ENCODE results near the gene OPRL1. TPM values are rescaled to one million over a fixed set of nuclear protein-coding genes. Genes with fewer than 3 reads are reported as not detected.

OPRL1 gene
- total and polyA plus RNA-seq, 2 of the 8 experiments (the other 6 are each of a cell fraction or from before 2014, with no cell fraction given) = 0.63 to 0.98 TPM

DNA sequence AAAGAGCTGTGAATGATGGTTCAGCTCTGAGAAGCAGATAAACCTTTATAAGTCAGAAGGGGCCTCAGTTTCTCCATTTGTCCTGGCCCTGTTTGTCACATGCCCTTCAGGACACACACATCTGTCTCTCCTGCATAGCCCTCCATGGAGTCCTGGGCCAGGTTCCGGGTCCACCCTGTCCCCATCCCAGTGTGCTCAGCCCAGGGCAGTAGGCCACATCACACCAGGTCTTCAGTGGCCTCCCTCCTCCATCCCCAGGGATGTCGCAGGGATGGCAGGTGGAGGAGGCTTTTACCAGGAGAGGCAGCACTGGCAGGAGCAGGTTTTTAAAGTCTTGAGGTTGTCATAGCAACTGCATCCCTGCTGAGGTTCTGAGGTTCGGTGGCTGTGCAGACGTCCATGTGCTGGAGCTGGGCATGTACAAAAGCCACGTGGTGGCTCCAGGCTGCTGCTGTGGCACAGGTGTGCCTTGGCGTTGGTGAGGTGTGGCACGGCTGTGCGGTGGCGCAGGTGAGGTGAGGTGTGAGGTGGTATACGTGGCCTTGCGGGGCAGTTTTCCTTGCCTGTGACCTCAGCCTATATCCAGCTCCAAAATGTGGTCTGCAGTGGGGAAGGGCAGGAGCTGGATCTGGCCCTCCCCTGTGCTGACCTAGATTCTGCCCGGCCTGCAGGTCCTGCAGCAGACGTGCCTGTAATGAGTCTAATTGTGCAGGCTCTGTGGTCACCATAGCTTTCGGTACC is 35.5 kb downstream of the OPRL1 start:
- Histone ChIP-seq H4K91ac (replicated peaks; ENCODE audit: insufficient read length, low read length) (no peak overlapping the region), H4K8ac (ENCODE audit: extremely low read depth, insufficient read depth, low read length) (no peak overlapping the region), H3K56ac (replicated peaks; ENCODE audit: insufficient read length, low read depth, low read length) (no peak overlapping the region), H2BK20ac (ENCODE audit: low read length) (no peak overlapping the region), H3K4me1 (replicated peaks in 1 of 4; ENCODE audit: control insufficient read depth in 3 of 4, insufficient read depth in 4 of 4, low read length in 3 of 4) (no peaks in the 10 kb centered on the region; a peak in 2 of 7 replicates), H3K4me2 (ENCODE audit: insufficient read depth in 1 of 2, low read depth in 2 of 2, low read length in 2 of 2) (no peak overlapping the region), H2AFZ (ENCODE audit: low read length) (no peak overlapping the region), H3K9me3 (ENCODE audit: insufficient read depth in 2 of 2, low read depth in 1 of 2, low read length in 1 of 2) (no peaks in the 10 kb centered on the region), H2BK15ac (ENCODE audit: low read length) (no peak overlapping the region), H3K36me3 (ENCODE audit: control insufficient read depth in 2 of 4, insufficient read depth in 4 of 4, low read length in 3 of 4) (no peaks in the 10 kb centered on the region), H4K20me1 (replicated peaks in 1 of 2; ENCODE audit: control insufficient read depth in 1 of 2, insufficient read depth in 2 of 2, low read length in 2 of 2) (peaks cover 0 to 2% of the 10 kb centered on the region in 2 experiments), H2BK120ac (replicated peaks; ENCODE audit: low read depth, low read length) (no peak overlapping the region), H3K23ac (ENCODE audit: insufficient read length) (no peak overlapping the region), H2AK5ac (ENCODE audit: low read depth, low read length) (no peak overlapping the region), H3K23me2 (ENCODE audit: low read depth, low read length) (no peaks in the 10 kb centered on the region), H3K4me3 (ENCODE audit: extremely low read depth in 1 of 4, insufficient read depth in 2 of 4, low read depth in 3 of 4, low read length in 4 of 4) (no peak overlapping the region), H3K9ac (replicated peaks in 1 of 4; ENCODE audit: extremely low read depth in 1 of 4, low read depth in 3 of 4, low read length in 3 of 4) (0 out of 7 replicates have a peak overlapping the region, but pooled peaks of 1 of the 4 experiments have one; percentile 13), H3K27ac (ENCODE audit: low read depth, low read length) (no peak overlapping the region), H2BK12ac (ENCODE audit: low read depth, low read length) (no peak overlapping the region), H3K79me1 (ENCODE audit: low read depth, low read length) (no peaks in the 10 kb centered on the region), H3K4ac (replicated peaks; ENCODE audit: insufficient read length, low read depth, low read length) (no peak overlapping the region), H4K5ac (ENCODE audit: insufficient read length, low read depth, low read length) (no peak overlapping the region), H3K18ac (ENCODE audit: extremely low read depth, low read length) (no peak overlapping the region), H2BK5ac (ENCODE audit: low read depth, low read length) (no peak overlapping the region), H3K14ac (ENCODE audit: insufficient read length) (no peak overlapping the region), H3K27me3 (replicated peaks in 1 of 4; ENCODE audit: control insufficient read depth in 3 of 4, extremely low read depth in 1 of 4, insufficient read depth in 3 of 4, low read length in 3 of 4) (no peaks in the 10 kb centered on the region), H3K79me2 (ENCODE audit: control insufficient read depth in 1 of 2, insufficient read depth in 2 of 2, low read length in 2 of 2) (no peaks in the 10 kb centered on the region)
- DNase-seq (ENCODE audit: low read depth in 1 of 2, low spot score in 2 of 2) (peak in 1 of 2 experiments; percentile 45), FAIRE-seq (no peak)
- CTCF ChIA-PET (ENCODE audit: partially characterized antibody) = interaction anchor here (1.0 to 10.1 kb wide), 12 partner anchors 9 to 170 kb away, joined by 3 to 144 read pairs (median 4); partner anchors contain the start of genes LKAAEAR1, OPRL1, PRPF6 and RGS19
- POLR2A ChIA-PET (ENCODE audit: partially characterized antibody) = interaction anchor here (0.6 kb wide), 1 partner anchor 114 kb away, joined by 4 read pairs; no protein-coding TSS in a partner anchor
- 83% methylated on average over 14 of the region's 14 CpGs; no CpG with 5 or more reads in 1 of the 2 experiments for WGBS, 2 experiments (ENCODE audit: extremely low coverage in 1 of 2, insufficient coverage in 1 of 2, insufficient read length in 1 of 2, insufficient replicate concordance in 2 of 2, low coverage in 1 of 2, low lambda C conversion rate in 2 of 2, missing lambda C conversion rate in 1 of 2)
- TF ChIP-seq CHD1 (IDR thresholded peaks at IDR 0.05; ENCODE audit: low read depth, low read length) (no peak), BACH1 (IDR thresholded peaks at IDR 0.05; ENCODE audit: low read length) (no peak), EP300 (IDR thresholded peaks at IDR 0.05; ENCODE audit: borderline replicate concordance in 1 of 2, low read depth in 2 of 2, low read length in 2 of 2) (no peak), POLR2A (IDR thresholded peaks at IDR 0.05; ENCODE audit: control extremely low read depth in 1 of 2, low read depth in 2 of 2, low read length in 2 of 2) (no peak)
- TF ChIP-seq, protein P1, sequence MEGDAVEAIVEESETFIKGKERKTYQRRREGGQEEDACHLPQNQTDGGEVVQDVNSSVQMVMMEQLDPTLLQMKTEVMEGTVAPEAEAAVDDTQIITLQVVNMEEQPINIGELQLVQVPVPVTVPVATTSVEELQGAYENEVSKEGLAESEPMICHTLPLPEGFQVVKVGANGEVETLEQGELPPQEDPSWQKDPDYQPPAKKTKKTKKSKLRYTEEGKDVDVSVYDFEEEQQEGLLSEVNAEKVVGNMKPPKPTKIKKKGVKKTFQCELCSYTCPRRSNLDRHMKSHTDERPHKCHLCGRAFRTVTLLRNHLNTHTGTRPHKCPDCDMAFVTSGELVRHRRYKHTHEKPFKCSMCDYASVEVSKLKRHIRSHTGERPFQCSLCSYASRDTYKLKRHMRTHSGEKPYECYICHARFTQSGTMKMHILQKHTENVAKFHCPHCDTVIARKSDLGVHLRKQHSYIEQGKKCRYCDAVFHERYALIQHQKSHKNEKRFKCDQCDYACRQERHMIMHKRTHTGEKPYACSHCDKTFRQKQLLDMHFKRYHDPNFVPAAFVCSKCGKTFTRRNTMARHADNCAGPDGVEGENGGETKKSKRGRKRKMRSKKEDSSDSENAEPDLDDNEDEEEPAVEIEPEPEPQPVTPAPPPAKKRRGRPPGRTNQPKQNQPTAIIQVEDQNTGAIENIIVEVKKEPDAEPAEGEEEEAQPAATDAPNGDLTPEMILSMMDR (IDR thresholded peaks at IDR 0.05; ENCODE audit: control extremely low read depth in 1 of 3, insufficient read depth in 1 of 3, low read depth in 1 of 3, low read length in 3 of 3) = no peak
